ENCODE measurements around the gene AIDA. TPM values are rescaled to one million over a fixed set of nuclear protein-coding genes. Genes with fewer than 3 reads are reported as not detected.
A peak's percentile ranks its signal among the peaks of the same experiment; 100 is the strongest.

AIDA gene
- total RNA-seq, 4 donors from 2014 or later = 79.3 to 119 (median 108) TPM

GRCh38 chr1:222631611-222632208 lies 80.6 kb downstream of the AIDA start:
- no peak for TF ChIP-seq POLR2AphosphoS5 (IDR thresholded peaks at IDR 0.05)
- TF ChIP-seq EP300 (IDR thresholded peaks at IDR 0.05) = no peak
- TF ChIP-seq POLR2A (IDR thresholded peaks at IDR 0.05) = no peak
- TF ChIP-seq CTCF (IDR thresholded peaks at IDR 0.05) = no peak
- peaks cover 0 to 91% of the 10 kb centered on the region in 2 donors for H3K36me3 ChIP-seq
- no peak for ATAC-seq
- no peak overlapping the region for H3K27ac ChIP-seq
- no peaks in the 10 kb centered on the region for H3K9me3 ChIP-seq
- H3K27me3 ChIP-seq = no peaks in the 10 kb centered on the region
- peaks cover 0 to 6% (median 0%) of the 10 kb centered on the region in 3 donors for H3K4me1 ChIP-seq
- 67 to 91% methylated on average over 2 to 3 of the region's 3 CpGs for WGBS, 2 donors (ENCODE audit: low coverage in 1 of 2)
- no peak overlapping the region for H3K4me3 ChIP-seq

GRCh38 chr1:222629921-222630535 lies 82.3 kb downstream of the AIDA start:
- Histone ChIP-seq H3K27ac (no peak overlapping the region), H3K4me1 (peaks cover 0 to 6% (median 0%) of the 10 kb centered on the region in 3 donors), H3K36me3 (peaks cover 0 to 93% of the 10 kb centered on the region in 2 donors), H3K9me3 (no peaks in the 10 kb centered on the region), H3K4me3 (no peak overlapping the region), H3K27me3 (no peaks in the 10 kb centered on the region)
- TF ChIP-seq EP300 (IDR thresholded peaks at IDR 0.05) (no peak), CTCF (IDR thresholded peaks at IDR 0.05) (no peak), POLR2A (IDR thresholded peaks at IDR 0.05) (no peak), POLR2AphosphoS5 (IDR thresholded peaks at IDR 0.05) (no peak)
- WGBS, 2 donors (ENCODE audit: low coverage in 1 of 2) = 89 to 93% methylated on average over 6 to 7 of the region's 7 CpGs
- ATAC-seq = no peak

GRCh38 chr1:222627232-222627631 lies 85.1 kb downstream of the AIDA start:
- ATAC-seq = peak; percentile 81
- H3K27me3 ChIP-seq = no peaks in the 10 kb centered on the region
- H3K4me1 ChIP-seq = no peaks in the 10 kb centered on the region
- no peak for TF ChIP-seq CTCF (IDR thresholded peaks at IDR 0.05)
- TF ChIP-seq POLR2A (IDR thresholded peaks at IDR 0.05) = no peak
- TF ChIP-seq POLR2AphosphoS5 (IDR thresholded peaks at IDR 0.05) = no peak
- TF ChIP-seq EP300 (IDR thresholded peaks at IDR 0.05) = no peak
- no peaks in the 10 kb centered on the region for H3K9me3 ChIP-seq
- no peak overlapping the region for H3K4me3 ChIP-seq
- 58 to 68% methylated on average over 2 to 6 of the region's 6 CpGs for WGBS, 2 donors (ENCODE audit: low coverage in 1 of 2)
- H3K27ac ChIP-seq = peak overlapping the region in 1 of 4 donors; percentile 2
- H3K36me3 ChIP-seq = peaks cover 0 to 97% of the 10 kb centered on the region in 2 donors

- Histone ChIP-seq H3K4me1 (peaks cover 0 to 14% (median 4%) of the 10 kb centered on the region in 3 donors), H3K27me3 (no peaks in the 10 kb centered on the region), H3K9me3 (no peaks in the 10 kb centered on the region), H3K4me3 (no peak overlapping the region), H3K36me3 (peaks cover 0 to 80% of the 10 kb centered on the region in 2 donors), H3K27ac (no peak overlapping the region)
- no peak for ATAC-seq
- TF ChIP-seq POLR2AphosphoS5 (IDR thresholded peaks at IDR 0.05) = no peak
- no peak for TF ChIP-seq EP300 (IDR thresholded peaks at IDR 0.05)
- TF ChIP-seq CTCF (IDR thresholded peaks at IDR 0.05) = no peak
- WGBS, 2 donors (ENCODE audit: low coverage in 1 of 2) = 88 to 92% methylated on average over 7 of the region's 7 CpGs
Observed at GRCh38 chr1:222624214-222624613, 88.1 kb downstream of the AIDA start.

- TF ChIP-seq POLR2A (IDR thresholded peaks at IDR 0.05) = no peak
- TF ChIP-seq CTCF (IDR thresholded peaks at IDR 0.05) = no peak
- TF ChIP-seq POLR2AphosphoS5 (IDR thresholded peaks at IDR 0.05) = no peak
- TF ChIP-seq EP300 (IDR thresholded peaks at IDR 0.05) = no peak
- H3K27ac ChIP-seq = no peak overlapping the region
- H3K4me1 ChIP-seq = peaks cover 0 to 22% (median 6%) of the 10 kb centered on the region in 3 donors
- H3K27me3 ChIP-seq = no peaks in the 10 kb centered on the region
- no peak for ATAC-seq
- H3K9me3 ChIP-seq = no peaks in the 10 kb centered on the region
- peaks cover 0 to 73% of the 10 kb centered on the region in 2 donors for H3K36me3 ChIP-seq
- H3K4me3 ChIP-seq = no peak overlapping the region
Observed at GRCh38 chr1:222623458-222623857, 88.8 kb downstream of the AIDA start.

All from gastroesophageal sphincter (tissue), 4 donors.